DND-41 (cell line): Measurements from ENCODE around the gene ZFP57.

Source experiments
- EZH2 ChIP-seq: IDR thresholded peaks from 3 replicates; pipeline ENCODE4 v1.6.1; 2012; ENCODE audit warnings: borderline replicate concordance, low read depth, mild to moderate bottlenecking, moderate library complexity, low read length, inconsistent platforms; ENCODE audit not compliant: severe bottlenecking
- TF ChIP-seq, protein P1 (sequence below): IDR thresholded peaks from 2 replicates; pipeline ENCODE4 v1.5.1; 2012; ENCODE audit warnings: borderline replicate concordance, low read length, moderate library complexity, mild to moderate bottlenecking; ENCODE audit not compliant: poor library complexity, severe bottlenecking; ENCODE audit errors: extremely low read depth

DNA sequence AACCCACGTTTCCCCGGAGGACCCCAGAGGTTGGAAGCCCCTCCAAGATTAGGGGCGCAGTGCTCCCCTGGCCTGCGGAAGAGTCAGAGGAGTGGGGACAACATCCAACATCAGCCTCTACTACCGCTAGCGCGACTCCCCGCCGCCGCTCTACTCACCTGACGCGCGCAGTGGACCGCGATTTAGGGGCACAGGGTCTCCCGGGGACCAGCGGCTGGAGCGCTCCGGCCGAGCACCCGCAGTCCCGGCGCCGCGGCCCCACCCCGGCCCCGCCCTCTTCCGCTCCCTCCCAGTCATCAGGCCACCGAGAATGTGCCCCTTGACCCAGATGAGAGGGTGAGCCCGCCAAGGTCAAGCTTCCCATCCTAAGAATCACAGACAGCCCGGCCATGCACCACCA is at the start of gene ZFP57:
- TF ChIP-seq, protein P1, sequence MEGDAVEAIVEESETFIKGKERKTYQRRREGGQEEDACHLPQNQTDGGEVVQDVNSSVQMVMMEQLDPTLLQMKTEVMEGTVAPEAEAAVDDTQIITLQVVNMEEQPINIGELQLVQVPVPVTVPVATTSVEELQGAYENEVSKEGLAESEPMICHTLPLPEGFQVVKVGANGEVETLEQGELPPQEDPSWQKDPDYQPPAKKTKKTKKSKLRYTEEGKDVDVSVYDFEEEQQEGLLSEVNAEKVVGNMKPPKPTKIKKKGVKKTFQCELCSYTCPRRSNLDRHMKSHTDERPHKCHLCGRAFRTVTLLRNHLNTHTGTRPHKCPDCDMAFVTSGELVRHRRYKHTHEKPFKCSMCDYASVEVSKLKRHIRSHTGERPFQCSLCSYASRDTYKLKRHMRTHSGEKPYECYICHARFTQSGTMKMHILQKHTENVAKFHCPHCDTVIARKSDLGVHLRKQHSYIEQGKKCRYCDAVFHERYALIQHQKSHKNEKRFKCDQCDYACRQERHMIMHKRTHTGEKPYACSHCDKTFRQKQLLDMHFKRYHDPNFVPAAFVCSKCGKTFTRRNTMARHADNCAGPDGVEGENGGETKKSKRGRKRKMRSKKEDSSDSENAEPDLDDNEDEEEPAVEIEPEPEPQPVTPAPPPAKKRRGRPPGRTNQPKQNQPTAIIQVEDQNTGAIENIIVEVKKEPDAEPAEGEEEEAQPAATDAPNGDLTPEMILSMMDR = no peak
- TF ChIP-seq EZH2 = no peak
